ENCODE measurements around the gene RYR1. TPM values are rescaled to one million over a fixed set of nuclear protein-coding genes. Genes with fewer than 3 reads are reported as not detected.

The RYR1 gene
- total and polyA plus RNA-seq, 2 donors from 2014 or later, result 0.69 to 2.8 TPM

- Histone ChIP-seq H3K9me3 (ENCODE audit: control insufficient read depth in 2 of 3, insufficient read depth in 1 of 3, low read length in 3 of 3) (no peaks in the 10 kb centered on the region), H3K36me3 (ENCODE audit: control insufficient read depth in 2 of 3, insufficient read depth in 3 of 3, low read length in 3 of 3) (no peaks in the 10 kb centered on the region), H3K27me3 (ENCODE audit: control insufficient read depth, insufficient read depth, low read length) (no peaks in the 10 kb centered on the region), H3K9ac (ENCODE audit: low read length in 3 of 3) (no peak overlapping the region), H3K4me3 (ENCODE audit: low read length in 3 of 3) (no peak overlapping the region), H3K4me1 (ENCODE audit: control insufficient read depth in 2 of 3, insufficient read depth in 2 of 3, low read depth in 1 of 3, low read length in 3 of 3) (no peaks in the 10 kb centered on the region), H3K27ac (ENCODE audit: low read depth in 2 of 2, low read length in 2 of 2) (no peak overlapping the region)
- intact Hi-C loops (cut with DNase I), result no loop called here
- FAIRE-seq (no peak), DNase-seq (no peak)
- TF ChIP-seq CTCF (IDR thresholded peaks at IDR 0.05; ENCODE audit: borderline replicate concordance, extremely low read depth, insufficient read depth), result no peak
Observed at GRCh38 chr19:38496116-38496515, 62.6 kb downstream of the RYR1 start.

- Histone ChIP-seq H3K9ac (ENCODE audit: low read length in 3 of 3) (no peak overlapping the region), H3K4me1 (ENCODE audit: control insufficient read depth in 2 of 3, insufficient read depth in 2 of 3, low read depth in 1 of 3, low read length in 3 of 3) (no peaks in the 10 kb centered on the region), H3K9me3 (ENCODE audit: control insufficient read depth in 2 of 3, insufficient read depth in 1 of 3, low read length in 3 of 3) (no peaks in the 10 kb centered on the region), H3K27me3 (ENCODE audit: control insufficient read depth, insufficient read depth, low read length) (no peaks in the 10 kb centered on the region), H3K36me3 (ENCODE audit: control insufficient read depth in 2 of 3, insufficient read depth in 3 of 3, low read length in 3 of 3) (no peaks in the 10 kb centered on the region), H3K27ac (ENCODE audit: low read depth in 2 of 2, low read length in 2 of 2) (no peak overlapping the region), H3K4me3 (ENCODE audit: low read length in 3 of 3) (no peak overlapping the region)
- FAIRE-seq (no peak), DNase-seq (no peak)
- no peak for TF ChIP-seq CTCF (IDR thresholded peaks at IDR 0.05; ENCODE audit: borderline replicate concordance, extremely low read depth, insufficient read depth)
- intact Hi-C loops (cut with DNase I), result no loop called here
Observed at GRCh38 chr19:38496603-38497487, 63.4 kb downstream of the RYR1 start.

GRCh38 chr19:38497907-38498306 lies 64.4 kb downstream of the RYR1 start:
- Histone ChIP-seq H3K9me3 (ENCODE audit: control insufficient read depth in 2 of 3, insufficient read depth in 1 of 3, low read length in 3 of 3) (no peaks in the 10 kb centered on the region), H3K27me3 (ENCODE audit: control insufficient read depth, insufficient read depth, low read length) (no peaks in the 10 kb centered on the region), H3K4me1 (ENCODE audit: control insufficient read depth in 2 of 3, insufficient read depth in 2 of 3, low read depth in 1 of 3, low read length in 3 of 3) (no peaks in the 10 kb centered on the region), H3K27ac (ENCODE audit: low read depth in 2 of 2, low read length in 2 of 2) (no peak overlapping the region), H3K36me3 (ENCODE audit: control insufficient read depth in 2 of 3, insufficient read depth in 3 of 3, low read length in 3 of 3) (no peaks in the 10 kb centered on the region), H3K4me3 (ENCODE audit: low read length in 3 of 3) (no peak overlapping the region), H3K9ac (ENCODE audit: low read length in 3 of 3) (no peak overlapping the region)
- intact Hi-C loops (cut with DNase I), result no loop called here
- FAIRE-seq (no peak), DNase-seq (no peak)
- no peak for TF ChIP-seq CTCF (IDR thresholded peaks at IDR 0.05; ENCODE audit: borderline replicate concordance, extremely low read depth, insufficient read depth)
